Epithelial cell of esophagus (primary cell): ENCODE data around the gene YPEL2.
A peak's percentile ranks its signal among the peaks of the same experiment; 100 is the strongest.

ENCODE experiments used
- DNase-seq: peaks from one replicate; pipeline ENCODE4 v3.0.0; 2010; ENCODE audit warnings: low read depth
- H3K4me3 ChIP-seq: 2 replicates; pipeline ENCODE4 v1.5.1; 2011; ENCODE audit warnings: mild to moderate bottlenecking, low read length, control low read depth
- CTCF ChIP-seq: IDR thresholded peaks from 2 replicates; pipeline ENCODE4 v1.5.1; 2011; ENCODE audit warnings: low read depth, mild to moderate bottlenecking, low read length, control low read depth, inconsistent platforms; ENCODE audit not compliant: insufficient read depth; ENCODE audit errors: missing control alignments

YPEL2 gene

GRCh38 chr17:59341922-59342321, 10.5 kb downstream of the YPEL2 start:
- H3K4me3 ChIP-seq: no peak overlapping the region
- DNase-seq: no peak
- TF ChIP-seq CTCF: no peak

GRCh38 chr17:59342681-59343131, 11.3 kb downstream of the YPEL2 start:
- no peak for DNase-seq
- no peak for TF ChIP-seq CTCF
- no peak overlapping the region for H3K4me3 ChIP-seq

- H3K4me3 ChIP-seq: no peak overlapping the region
- DNase-seq: no peak
- no peak for TF ChIP-seq CTCF
Observed at GRCh38 chr17:59345476-59345875, 14.0 kb downstream of the YPEL2 start.

- DNase-seq: no peak
- no peak overlapping the region for H3K4me3 ChIP-seq
- TF ChIP-seq CTCF: no peak
Observed at GRCh38 chr17:59346341-59346740, 14.9 kb downstream of the YPEL2 start.

GRCh38 chr17:59346876-59347407, 15.5 kb downstream of the YPEL2 start:
- no peak overlapping the region for H3K4me3 ChIP-seq
- TF ChIP-seq CTCF: no peak

GRCh38 chr17:59347975-59348391, 16.5 kb downstream of the YPEL2 start:
- peak; percentile 47 for DNase-seq
- H3K4me3 ChIP-seq: no peak overlapping the region
- no peak for TF ChIP-seq CTCF

More at GRCh38 chr17:59346876-59347407, 15.5 kb downstream of the YPEL2 start:
- no peak for DNase-seq

- DNase-seq: no peak
- no peak for TF ChIP-seq CTCF
- no peak overlapping the region for H3K4me3 ChIP-seq
Observed at GRCh38 chr17:59349178-59349577, 17.7 kb downstream of the YPEL2 start.
